MM.1S (cell line): ENCODE results near the gene OR1E1.
"Not testable (repeated sequence)": the region's sequence is repeated elsewhere in the genome, so short reads cannot be mapped to it uniquely, and the experiment has no call there.

Source experiments
- DNase-seq: peaks from one replicate; pipeline ENCODE4 v3.0.0-alpha.2; 2015
- H2AFZ ChIP-seq: fragments of 300-600 bp; sonication (generic); 2 replicates; pipeline ENCODE4 v1.6.0; 2016; ENCODE audit warnings: antibody characterized with exemption, low read length
- H3F3A ChIP-seq: fragments of 300-600 bp; sonication (generic); 2 replicates; pipeline ENCODE4 v1.6.1; 2016; ENCODE audit warnings: mild to moderate bottlenecking, antibody characterized with exemption, low read length, moderate library complexity, mixed read lengths; ENCODE audit not compliant: insufficient read depth
- H3K27ac ChIP-seq: fragments of 300-600 bp; sonication (generic); 2 replicates; pipeline ENCODE4 v1.5.1; 2016; ENCODE audit warnings: mild to moderate bottlenecking, low read length
- H3K27me3 ChIP-seq: fragments of 300-600 bp; sonication (generic); replicated peaks from 2 replicates; pipeline ENCODE4 v1.6.0; 2016; ENCODE audit warnings: low read length; ENCODE audit not compliant: insufficient read depth
- H3K36me3 ChIP-seq: fragments of 300-600 bp; sonication (generic); replicated peaks from 2 replicates; pipeline ENCODE4 v1.6.1; 2016; ENCODE audit warnings: mild to moderate bottlenecking, low read length, mixed read lengths; ENCODE audit not compliant: insufficient read depth
- H3K4me1 ChIP-seq: fragments of 300-600 bp; sonication (generic); 2 replicates; pipeline ENCODE4 v1.6.1; 2016; ENCODE audit warnings: low read length, mixed read lengths
- H3K4me2 ChIP-seq: fragments of 300-600 bp; sonication (generic); 2 replicates; pipeline ENCODE4 v1.6.0; 2016; ENCODE audit warnings: low read depth, low read length
- H3K4me3 ChIP-seq: fragments of 300-600 bp; sonication (generic); 2 replicates; pipeline ENCODE4 v1.5.1; 2016; ENCODE audit warnings: low read length, mixed read lengths
- H3K79me2 ChIP-seq: fragments of 300-600 bp; sonication (generic); 2 replicates; pipeline ENCODE4 v1.6.1; 2016; ENCODE audit warnings: mixed run types, low read length, mixed read lengths
- H3K9ac ChIP-seq: fragments of 300-600 bp; sonication (generic); 2 replicates; pipeline ENCODE4 v1.6.1; 2016; ENCODE audit warnings: low read length, mixed read lengths
- H3K9me2 ChIP-seq: fragments of 300-600 bp; sonication (generic); replicated peaks from 2 replicates; pipeline ENCODE4 v1.6.1; 2016; ENCODE audit warnings: mild to moderate bottlenecking, low read length, mixed read lengths; ENCODE audit not compliant: insufficient read depth
- H3K9me3 ChIP-seq: fragments of 300-600 bp; sonication (generic); replicated peaks from 2 replicates; pipeline ENCODE4 v1.6.1; 2016; ENCODE audit warnings: mild to moderate bottlenecking, low read length, mixed read lengths; ENCODE audit not compliant: insufficient read depth
- H4K20me1 ChIP-seq: fragments of 300-600 bp; sonication (generic); 2 replicates; pipeline ENCODE4 v1.6.1; 2016; ENCODE audit warnings: mild to moderate bottlenecking, low read length, moderate library complexity, mixed read lengths; ENCODE audit not compliant: insufficient read depth
- CTCF ChIP-seq: fragments of 300-600 bp; sonication (generic); IDR thresholded peaks from 2 replicates; pipeline ENCODE4 v1.5.1; 2016; ENCODE audit warnings: antibody characterized with exemption, low read length, mixed read lengths
- EZH2 ChIP-seq: fragments of 300-600 bp; sonication (generic); optimal IDR thresholded peaks from 2 replicates; pipeline ENCODE3; 2017; ENCODE audit warnings: low read depth, mild to moderate bottlenecking, antibody characterized with exemption, low read length, mixed read lengths
- EZH2phosphoT487 ChIP-seq: fragments of 300-600 bp; sonication (generic); IDR thresholded peaks from 2 replicates; pipeline ENCODE4 v1.6.1; 2018; ENCODE audit warnings: antibody characterized with exemption, low read length

The OR1E1 gene

GRCh38 chr17:3415610-3416009, 17.4 kb upstream of the OR1E1 start:
- H2AFZ ChIP-seq: no peak overlapping the region
- H3K79me2 ChIP-seq: no peaks in the 10 kb centered on the region
- H3K27me3 ChIP-seq: no peaks in the 10 kb centered on the region
- no peak for DNase-seq
- no peak for TF ChIP-seq EZH2phosphoT487
- TF ChIP-seq EZH2: no peak
- no peak for TF ChIP-seq CTCF
- H3F3A ChIP-seq: no peaks in the 10 kb centered on the region
- no peak overlapping the region for H3K27ac ChIP-seq
- H3K4me2 ChIP-seq: no peak overlapping the region
- no peaks in the 10 kb centered on the region for H3K36me3 ChIP-seq
- no peaks in the 10 kb centered on the region for H4K20me1 ChIP-seq
- H3K9me3 ChIP-seq: no peaks in the 10 kb centered on the region
- H3K4me1 ChIP-seq: no peaks in the 10 kb centered on the region
- H3K4me3 ChIP-seq: no peak overlapping the region
- H3K9me2 ChIP-seq: no peaks in the 10 kb centered on the region
- H3K9ac ChIP-seq: no peak overlapping the region

- H3K4me1 ChIP-seq, H3K4me2 ChIP-seq, H2AFZ ChIP-seq, H4K20me1 ChIP-seq, H3K9me3 ChIP-seq, H3K4me3 ChIP-seq, H3K79me2 ChIP-seq, H3K27ac ChIP-seq, DNase-seq, H3F3A ChIP-seq, H3K36me3 ChIP-seq, H3K9ac ChIP-seq, H3K27me3 ChIP-seq, H3K9me2 ChIP-seq: not testable (repeated sequence)
Observed at GRCh38 chr17:3412216-3412615, 14.0 kb upstream of the OR1E1 start.

GRCh38 chr17:3411070-3411469, 12.9 kb upstream of the OR1E1 start, which contains the start of gene OR3A3:
TSS of gene OR3A3 (plus strand) at chr17:3411370.
- H3K9me2 ChIP-seq: no peaks in the 10 kb centered on the region
- H3K27me3 ChIP-seq: no peaks in the 10 kb centered on the region; the same call in 1 of the 2 replicates
- H3K79me2 ChIP-seq: no peaks in the 10 kb centered on the region
- TF ChIP-seq EZH2phosphoT487 (no peak), CTCF (no peak), EZH2 (no peak)
- no peaks in the 10 kb centered on the region for H4K20me1 ChIP-seq
- H3K27ac ChIP-seq: no peak within 1 kb of the TSS
- H3K4me1 ChIP-seq: no peaks in the 10 kb centered on the region
- no peak within 1 kb of the TSS for H3K4me3 ChIP-seq
- H2AFZ ChIP-seq: no peak within 1 kb of the TSS
- H3K4me2 ChIP-seq: no peak within 1 kb of the TSS
- no peaks in the 10 kb centered on the region for H3F3A ChIP-seq
- DNase-seq: no peak
- H3K9ac ChIP-seq: no peak within 1 kb of the TSS
- no peaks in the 10 kb centered on the region for H3K9me3 ChIP-seq
- no peaks in the 10 kb centered on the region for H3K36me3 ChIP-seq

- H3K9me2 ChIP-seq, H2AFZ ChIP-seq, H3K27ac ChIP-seq, H3K36me3 ChIP-seq, H3K4me1 ChIP-seq, H4K20me1 ChIP-seq, H3K4me3 ChIP-seq, H3K27me3 ChIP-seq, H3K79me2 ChIP-seq, H3F3A ChIP-seq, H3K4me2 ChIP-seq, H3K9me3 ChIP-seq, DNase-seq, H3K9ac ChIP-seq: not testable (repeated sequence)
Observed at GRCh38 chr17:3403856-3404255, 5.6 kb upstream of the OR1E1 start.
